ENCODE results near the gene FOXJ3.
A peak's percentile ranks its signal among the peaks of the same experiment; 100 is the strongest.

Gene FOXJ3

DNA sequence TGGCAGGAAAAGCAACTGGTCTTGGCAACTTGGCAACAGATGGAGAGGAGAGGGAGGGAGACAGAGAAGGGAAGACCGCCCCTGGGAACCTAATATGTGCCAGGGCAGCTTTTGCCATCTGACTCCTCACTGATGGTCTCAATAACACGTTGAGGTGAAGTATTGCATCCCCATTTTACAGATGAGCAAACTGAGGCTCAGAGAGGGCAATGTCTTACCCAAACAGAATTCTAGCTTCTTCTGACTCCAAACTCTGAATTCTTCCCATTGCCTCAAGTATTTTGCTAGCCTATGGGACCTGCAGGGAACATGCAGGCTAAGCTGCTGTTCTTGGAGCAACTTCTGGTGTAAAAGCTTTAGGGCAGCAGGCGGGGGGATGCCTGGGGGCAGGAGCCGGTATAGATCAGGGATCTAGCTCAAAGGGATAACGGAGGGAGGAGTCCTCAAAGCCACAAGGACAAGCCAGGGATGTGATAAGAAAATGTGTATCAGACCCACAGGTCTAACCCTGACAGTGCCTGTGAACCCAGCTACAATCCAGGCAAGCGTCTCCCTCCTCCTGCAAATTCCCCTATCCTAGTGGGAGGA, 163.3 kb downstream of the FOXJ3 start:
- H3K4me1 Mint-ChIP-seq: peaks cover 28% of the 10 kb centered on the region
- DNase-seq: no peak
- H3K36me3 Mint-ChIP-seq (ENCODE audit: low read depth): no peaks in the 10 kb centered on the region
- TF ChIP-seq, protein P1, sequence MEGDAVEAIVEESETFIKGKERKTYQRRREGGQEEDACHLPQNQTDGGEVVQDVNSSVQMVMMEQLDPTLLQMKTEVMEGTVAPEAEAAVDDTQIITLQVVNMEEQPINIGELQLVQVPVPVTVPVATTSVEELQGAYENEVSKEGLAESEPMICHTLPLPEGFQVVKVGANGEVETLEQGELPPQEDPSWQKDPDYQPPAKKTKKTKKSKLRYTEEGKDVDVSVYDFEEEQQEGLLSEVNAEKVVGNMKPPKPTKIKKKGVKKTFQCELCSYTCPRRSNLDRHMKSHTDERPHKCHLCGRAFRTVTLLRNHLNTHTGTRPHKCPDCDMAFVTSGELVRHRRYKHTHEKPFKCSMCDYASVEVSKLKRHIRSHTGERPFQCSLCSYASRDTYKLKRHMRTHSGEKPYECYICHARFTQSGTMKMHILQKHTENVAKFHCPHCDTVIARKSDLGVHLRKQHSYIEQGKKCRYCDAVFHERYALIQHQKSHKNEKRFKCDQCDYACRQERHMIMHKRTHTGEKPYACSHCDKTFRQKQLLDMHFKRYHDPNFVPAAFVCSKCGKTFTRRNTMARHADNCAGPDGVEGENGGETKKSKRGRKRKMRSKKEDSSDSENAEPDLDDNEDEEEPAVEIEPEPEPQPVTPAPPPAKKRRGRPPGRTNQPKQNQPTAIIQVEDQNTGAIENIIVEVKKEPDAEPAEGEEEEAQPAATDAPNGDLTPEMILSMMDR (IDR thresholded peaks at IDR 0.05): no peak
- peak overlapping the region; percentile 97 for H3K27ac Mint-ChIP-seq
- H3K27me3 Mint-ChIP-seq (ENCODE audit: low read depth, poor library complexity): peaks cover 7% of the 10 kb centered on the region
- H3K4me3 Mint-ChIP-seq: no peak overlapping the region
- H3K9me3 Mint-ChIP-seq: no peaks in the 10 kb centered on the region

GRCh38 chr1:42170779-42171621, 164.0 kb downstream of the FOXJ3 start:
- no peak for DNase-seq
- Mint-ChIP-seq H3K36me3 (ENCODE audit: low read depth) (no peaks in the 10 kb centered on the region), H3K27ac (peak overlapping the region; percentile 97), H3K9me3 (no peaks in the 10 kb centered on the region), H3K4me1 (peaks cover 28% of the 10 kb centered on the region), H3K4me3 (no peak overlapping the region), H3K27me3 (ENCODE audit: low read depth, poor library complexity) (peaks cover 7% of the 10 kb centered on the region)
- TF ChIP-seq, protein P1 (IDR thresholded peaks at IDR 0.05): no peak

DNA sequence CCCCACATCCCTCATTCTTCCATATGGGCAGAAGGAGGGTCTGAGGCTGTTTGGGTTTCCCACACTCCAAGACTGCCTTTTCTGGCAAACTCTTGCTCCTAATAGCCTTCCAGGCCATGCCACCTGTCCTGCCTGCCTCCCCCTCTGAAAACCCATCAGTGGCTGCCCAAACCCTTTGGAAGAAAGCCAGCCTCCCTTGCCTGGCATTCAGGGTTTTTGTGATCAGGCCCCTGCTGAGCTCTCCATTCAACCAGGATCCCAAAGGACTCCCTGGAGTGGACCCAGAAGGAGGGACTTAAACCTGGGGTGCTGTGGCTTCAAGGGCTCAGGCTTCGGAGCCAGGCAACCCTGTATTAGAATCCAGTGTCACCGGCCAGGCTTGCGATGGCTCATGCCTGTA, 166.3 kb downstream of the FOXJ3 start:
- Mint-ChIP-seq H3K9me3 (no peaks in the 10 kb centered on the region), H3K36me3 (ENCODE audit: low read depth) (no peaks in the 10 kb centered on the region), H3K27ac (no peak overlapping the region), H3K27me3 (ENCODE audit: low read depth, poor library complexity) (peaks cover 7% of the 10 kb centered on the region), H3K4me1 (peaks cover 32% of the 10 kb centered on the region), H3K4me3 (no peak overlapping the region)
- TF ChIP-seq, protein P1 (IDR thresholded peaks at IDR 0.05): no peak
- DNase-seq: no peak

- Mint-ChIP-seq H3K27me3 (ENCODE audit: low read depth, poor library complexity) (peaks cover 7% of the 10 kb centered on the region), H3K36me3 (ENCODE audit: low read depth) (no peaks in the 10 kb centered on the region), H3K9me3 (no peaks in the 10 kb centered on the region), H3K4me1 (peaks cover 32% of the 10 kb centered on the region), H3K4me3 (no peak overlapping the region), H3K27ac (no peak overlapping the region)
- no peak for DNase-seq
- TF ChIP-seq, protein P1 (IDR thresholded peaks at IDR 0.05): no peak
Measured at GRCh38 chr1:42168391-42168670, 166.7 kb downstream of the FOXJ3 start.

DNA sequence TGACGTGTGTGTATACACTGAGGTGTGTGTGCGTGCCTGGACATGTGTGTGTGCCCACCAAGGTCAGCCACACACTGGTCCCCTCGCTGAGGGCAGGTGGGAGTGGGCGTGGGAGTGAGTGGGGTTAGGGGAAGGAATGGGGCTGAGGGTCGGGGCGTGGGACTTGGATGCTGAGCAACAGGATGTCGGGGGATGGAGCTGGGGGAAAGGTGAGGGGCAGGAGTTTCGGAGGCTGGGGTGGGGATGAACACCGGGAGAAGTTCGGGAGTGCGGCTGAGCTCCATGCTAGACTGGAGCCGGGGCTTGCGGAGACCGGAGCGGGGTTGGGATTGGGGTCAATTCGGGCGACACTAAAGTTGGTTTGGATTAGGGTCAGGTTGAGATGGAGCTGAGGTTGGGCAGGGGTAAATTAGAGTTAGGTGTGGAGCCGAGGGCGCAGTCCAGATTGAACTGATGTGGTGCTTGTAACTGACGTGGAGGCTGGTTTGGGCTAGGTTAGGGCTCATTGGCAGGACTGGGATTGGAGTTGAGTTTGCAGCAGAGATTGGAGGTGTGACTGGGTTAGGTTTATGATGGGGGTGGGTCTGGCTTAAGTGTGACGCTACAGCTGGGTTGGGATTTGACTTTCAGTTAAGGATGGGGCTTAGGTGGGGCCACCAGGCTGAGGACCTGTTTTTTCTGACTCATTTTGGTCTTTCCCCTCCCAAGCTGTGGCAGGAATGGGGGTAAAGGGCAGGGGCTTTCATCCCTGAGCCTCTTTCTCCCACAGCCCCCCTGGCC, 167.2 kb downstream of the FOXJ3 start:
- no peak for DNase-seq
- TF ChIP-seq, protein P1 (IDR thresholded peaks at IDR 0.05): no peak
- peak overlapping the region; percentile 55 for H3K27ac Mint-ChIP-seq
- no peaks in the 10 kb centered on the region for H3K36me3 Mint-ChIP-seq (ENCODE audit: low read depth)
- peaks cover 7% of the 10 kb centered on the region for H3K27me3 Mint-ChIP-seq (ENCODE audit: low read depth, poor library complexity)
- no peak overlapping the region for H3K4me3 Mint-ChIP-seq
- H3K4me1 Mint-ChIP-seq: peaks cover 30% of the 10 kb centered on the region
- H3K9me3 Mint-ChIP-seq: no peaks in the 10 kb centered on the region
